NCI-H446 (cell line): ENCODE data around the gene LIF.

Source experiments
- DNase-seq, 2 experiments: peaks; one replicate each; lab custom pipeline; 2025; lab: John Stamatoyannopoulos, UW

Gene LIF

GRCh38 chr22:30245985-30246813 is at the start of gene LIF:
Gene LIF, minus strand, starts transcription at chr22:30246759. Its CDS starts 64 bp downstream, at chr22:30246695.
- peak in 1 of 2 experiments; percentile 31 for DNase-seq

GRCh38 chr22:30296324-30296723 is 49.8 kb upstream of the LIF start:
- DNase-seq, result no peak

- no peak for DNase-seq
Measured at GRCh38 chr22:30295576-30295975, 49.0 kb upstream of the LIF start.

- no peak for DNase-seq
Measured at GRCh38 chr22:30294830-30295229, 48.3 kb upstream of the LIF start.

GRCh38 chr22:30294066-30294465 is 47.5 kb upstream of the LIF start:
- no peak for DNase-seq

- DNase-seq, result no peak
Measured at GRCh38 chr22:30293026-30293425, 46.5 kb upstream of the LIF start.

- no peak for DNase-seq
Measured at GRCh38 chr22:30292069-30292970, 45.8 kb upstream of the LIF start.

- DNase-seq, result peak in 1 of 2 experiments; percentile 14
Measured at GRCh38 chr22:30291058-30291892, 44.7 kb upstream of the LIF start.

- DNase-seq, result no peak
Measured at GRCh38 chr22:30290342-30291057, 43.9 kb upstream of the LIF start.

- DNase-seq, result no peak
Measured at GRCh38 chr22:30289980-30290313, 43.4 kb upstream of the LIF start.

- peak; percentile 92 to 98 for DNase-seq
Measured at GRCh38 chr22:30289141-30289979, 42.8 kb upstream of the LIF start, which contains the start of gene CASTOR1. Gene CASTOR1, minus strand, starts transcription at chr22:30289505. Its CDS starts 8 bp downstream, at chr22:30289497.

GRCh38 chr22:30288419-30289140 is 42.0 kb upstream of the LIF start:
- DNase-seq, result no peak

- peak; percentile 76 to 81 for DNase-seq
Measured at GRCh38 chr22:30287648-30288418, 41.3 kb upstream of the LIF start.

GRCh38 chr22:30286813-30287647 is 40.5 kb upstream of the LIF start:
- DNase-seq, result peak; percentile 16 to 66

- DNase-seq, result no peak
Measured at GRCh38 chr22:30286331-30286730, 39.8 kb upstream of the LIF start.

GRCh38 chr22:30285846-30286200 is 39.3 kb upstream of the LIF start:
- DNase-seq, result no peak

- no peak for DNase-seq
Measured at GRCh38 chr22:30285176-30285845, 38.8 kb upstream of the LIF start.
